Left cardiac atrium (tissue), 4 donors: Measurements from ENCODE around the gene TDRD9. TPM values are rescaled to one million over a fixed set of nuclear protein-coding genes. Genes with fewer than 3 reads are reported as not detected.
"Not testable (repeated sequence)": the region's sequence is repeated elsewhere in the genome, so short reads cannot be mapped to it uniquely, and the experiment has no call there.

ENCODE experiments used
- ATAC-seq, 2 donors: fragments of 200-7000 bp; cut with Tn5 transposase; one replicate each; pipeline ENCODE4 v1.9.1; 2020; ENCODE audit warnings: mild to moderate bottlenecking in 2 of 2, moderate library complexity in 2 of 2
- DNase-seq: peaks from one replicate; pipeline ENCODE4 v3.0.0-alpha.2; 2020
- intact Hi-C, 2 donors: fragments of 100-400 bp; cut with DNase I; formaldehyde crosslinking; loops; one replicate each; pipeline versions ENCODE4 v1.14.1 to v1.15.1; 2022 to 2023
- total RNA-seq, 2 donors: library from RNA; stranded (reverse); fragmentation: NEBNext Ultra II Directional; extraction: Animal tissue kit (Norgen Biotek cat#: 25700); gene quantifications; one replicate each; pipeline ENCODE4 v1.2.1, GENCODE V29; 2021
- donor health status: DM: no; HTN: yes; CAD: no.
- donor health status: DM: no; HTN: yes; CAD: no; lungs with severe emphysema.
- donor health status: DM: yes; HTN: yes; CAD: no.
- donor health status: Dilated cardiomyopathy.

TDRD9 gene
- total RNA-seq, 2 donors from 2014 or later: 3.5 to 12.1 TPM

- no peak for ATAC-seq
- DNase-seq: no peak
- intact Hi-C loops: loop anchor here (5.0 to 10.0 kb wide), 2 partner anchors 104 to 336 kb away; no protein-coding TSS in a partner anchor
Measured at GRCh38 chr14:103910984-103911383, 17.3 kb upstream of the TDRD9 start.

GRCh38 chr14:103915616-103916015 lies 12.6 kb upstream of the TDRD9 start:
- no peak for DNase-seq
- ATAC-seq: no peak
- intact Hi-C loops: loop anchor here in 1 of 2 donors (10.0 kb wide), 1 partner anchor 341 kb away; no protein-coding TSS in a partner anchor

GRCh38 chr14:103916636-103917262 lies 11.5 kb upstream of the TDRD9 start:
- DNase-seq (no peak), ATAC-seq (no peak)

GRCh38 chr14:103920981-103921854 lies 7.0 kb upstream of the TDRD9 start:
- DNase-seq (peak; percentile 93), ATAC-seq (peak; percentile 98 to 99)
- intact Hi-C loops: no loop called here

More at GRCh38 chr14:103916636-103917262, 11.5 kb upstream of the TDRD9 start:
- intact Hi-C loops: loop anchor here in 1 of 2 donors (10.0 kb wide), 1 partner anchor 342 kb away; no protein-coding TSS in a partner anchor

GRCh38 chr14:103921855-103922200 lies 6.4 kb upstream of the TDRD9 start:
- DNase-seq, ATAC-seq, intact Hi-C loops: not testable (repeated sequence)

GRCh38 chr14:103923863-103924262 lies 4.4 kb upstream of the TDRD9 start:
- ATAC-seq (peak; percentile 15 to 35), DNase-seq (peak; percentile 47)
- intact Hi-C loops: no loop called here

GRCh38 chr14:103925316-103925715 lies 2.9 kb upstream of the TDRD9 start:
- intact Hi-C loops: no loop called here

GRCh38 chr14:103927566-103927965 lies 690 bp upstream of the TDRD9 start:
- intact Hi-C loops: no loop called here
- DNase-seq (no peak), ATAC-seq (no peak)

More at GRCh38 chr14:103925316-103925715, 2.9 kb upstream of the TDRD9 start:
- no peak for ATAC-seq
- no peak for DNase-seq

GRCh38 chr14:103930051-103930604 lies 1.9 kb downstream of the TDRD9 start:
- ATAC-seq (no peak), DNase-seq (no peak)
- intact Hi-C loops: no loop called here

- DNase-seq (no peak), ATAC-seq (no peak)
- intact Hi-C loops: no loop called here
Measured at GRCh38 chr14:103931422-103931821, 3.2 kb downstream of the TDRD9 start.

- DNase-seq: no peak
- no peak for ATAC-seq
- intact Hi-C loops: no loop called here
Measured at GRCh38 chr14:103932791-103933490, 4.7 kb downstream of the TDRD9 start.

GRCh38 chr14:103935102-103935501 lies 6.8 kb downstream of the TDRD9 start:
- ATAC-seq (no peak), DNase-seq (no peak)
- intact Hi-C loops: no loop called here

- intact Hi-C loops: no loop called here
- ATAC-seq (no peak), DNase-seq (no peak)
Measured at GRCh38 chr14:103941462-103941861, 13.2 kb downstream of the TDRD9 start.

GRCh38 chr14:103941973-103942736 lies 13.9 kb downstream of the TDRD9 start, which contains the start of gene RD3L:
TSS of gene RD3L (minus strand) at chr14:103942529. CDS start at chr14:103941695, 834 bp downstream.
- ATAC-seq: peak; percentile 68 to 73
- no peak for DNase-seq
- intact Hi-C loops: no loop called here

- DNase-seq: no peak
- intact Hi-C loops: no loop called here
- ATAC-seq: no peak
Measured at GRCh38 chr14:103943673-103944072, 15.4 kb downstream of the TDRD9 start.

GRCh38 chr14:103946975-103947374 lies 18.7 kb downstream of the TDRD9 start:
- no peak for DNase-seq
- no peak for ATAC-seq
- intact Hi-C loops: no loop called here

- ATAC-seq (no peak), DNase-seq (no peak)
- intact Hi-C loops: no loop called here
Measured at GRCh38 chr14:103948442-103948841, 20.2 kb downstream of the TDRD9 start.

- DNase-seq: no peak
- intact Hi-C loops: no loop called here
- no peak for ATAC-seq
Measured at GRCh38 chr14:103949131-103949790, 21.0 kb downstream of the TDRD9 start.
